Activated CD8-positive, alpha-beta T cell treated with anti-CD3 and anti-CD28 coated beads for 36 hours (primary cell): Measurements from ENCODE around the gene LSM12. TPM values are rescaled to one million over a fixed set of nuclear protein-coding genes. Genes with fewer than 3 reads are reported as not detected.

Source experiments
- ATAC-seq: fragments of 200-7000 bp; cut with Tn5 transposase; one replicate; pipeline ENCODE4 v1.10.0; 2021; ENCODE audit warnings: mild to moderate bottlenecking, moderate library complexity
- CTCF ChIA-PET: fragments of 350-600 bp; sonication (Branson Sonifier 250); formaldehyde crosslinking; loops from one replicate; lab custom pipeline; 2021; ENCODE audit warnings: antibody characterized with exemption; lab: Charles Lee
- POLR2A ChIA-PET: fragments of 350-600 bp; sonication (Branson Sonifier 250); formaldehyde crosslinking; loops from one replicate; lab custom pipeline; 2021; ENCODE audit warnings: antibody characterized with exemption; lab: Charles Lee
- DNase-seq: peaks from one replicate; pipeline ENCODE4 v3.0.0-alpha.2; 2020
- H3K27ac Mint-ChIP-seq: one replicate; pipeline ENCODE4 v1.8.0; 2021; ENCODE audit warnings: mild to moderate bottlenecking, mixed read lengths
- H3K27me3 Mint-ChIP-seq: one replicate; pipeline ENCODE4 v1.8.0; 2021; ENCODE audit warnings: mixed read lengths
- H3K36me3 Mint-ChIP-seq: one replicate; pipeline ENCODE4 v1.8.0; 2021; ENCODE audit warnings: low read depth, mixed read lengths
- H3K4me1 Mint-ChIP-seq: one replicate; pipeline ENCODE4 v1.8.0; 2021; ENCODE audit warnings: low read depth, mixed read lengths
- H3K4me3 Mint-ChIP-seq: one replicate; pipeline ENCODE4 v1.8.0; 2021; ENCODE audit warnings: mild to moderate bottlenecking, moderate library complexity, mixed read lengths
- H3K9me3 Mint-ChIP-seq: one replicate; pipeline ENCODE4 v1.8.0; 2021; ENCODE audit warnings: mixed read lengths
- intact Hi-C: fragments of 100-400 bp; cut with micrococcal nuclease; formaldehyde crosslinking; loops from one replicate; pipeline ENCODE4 v1.10.0; 2022
- total RNA-seq, 2 experiments: library from RNA; stranded (reverse); gene quantifications; one replicate each; pipeline ENCODE4 v1.2.3, GENCODE V29; 2021
- TF ChIP-seq, protein P1 (sequence below): fragments of 200-600 bp; IDR thresholded peaks from one replicate; pipeline ENCODE4 v1.8.0; 2022; ENCODE audit warnings: antibody characterized with exemption, mild to moderate bottlenecking

LSM12 gene
- total RNA-seq, 2 experiments from 2014 or later = 104 to 110 TPM

DNA sequence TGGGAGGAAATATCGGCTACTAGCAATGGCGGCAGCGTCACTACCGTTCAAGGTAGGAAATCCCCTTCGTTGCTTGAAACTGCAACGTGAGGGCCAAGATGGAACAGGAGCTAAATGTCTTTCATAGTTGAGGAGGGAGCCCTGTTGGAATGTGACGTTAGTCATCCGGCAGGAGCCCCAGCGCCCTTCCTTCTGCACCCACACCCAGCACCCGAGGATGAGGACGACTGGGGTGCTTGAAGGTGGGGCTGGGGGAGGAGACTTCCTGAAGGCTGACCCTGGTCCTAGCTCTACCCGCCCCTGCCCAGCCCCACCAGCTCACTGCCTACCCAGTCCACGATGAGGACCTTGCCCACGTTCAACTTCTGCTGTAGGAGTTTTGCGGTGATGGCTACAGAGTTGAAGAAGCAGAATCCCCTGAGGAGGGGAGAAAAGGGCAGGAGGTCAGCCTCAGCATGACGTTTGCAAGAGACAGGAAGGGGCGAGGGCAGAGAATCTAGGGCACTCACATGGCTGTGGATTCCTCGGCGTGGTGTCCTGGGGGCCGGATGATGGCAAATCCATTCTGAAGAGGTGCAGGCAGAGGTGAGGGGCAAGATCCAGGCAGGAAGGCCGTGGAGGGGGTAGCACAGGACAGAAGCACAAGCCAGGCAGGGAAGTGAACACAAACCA, 15.9 kb upstream of the LSM12 start:
- no peaks in the 10 kb centered on the region for H3K9me3 Mint-ChIP-seq
- peaks cover 14% of the 10 kb centered on the region for H3K4me1 Mint-ChIP-seq
- no peak overlapping the region for H3K27ac Mint-ChIP-seq
- ATAC-seq (no peak), DNase-seq (no peak)
- TF ChIP-seq, protein P1, sequence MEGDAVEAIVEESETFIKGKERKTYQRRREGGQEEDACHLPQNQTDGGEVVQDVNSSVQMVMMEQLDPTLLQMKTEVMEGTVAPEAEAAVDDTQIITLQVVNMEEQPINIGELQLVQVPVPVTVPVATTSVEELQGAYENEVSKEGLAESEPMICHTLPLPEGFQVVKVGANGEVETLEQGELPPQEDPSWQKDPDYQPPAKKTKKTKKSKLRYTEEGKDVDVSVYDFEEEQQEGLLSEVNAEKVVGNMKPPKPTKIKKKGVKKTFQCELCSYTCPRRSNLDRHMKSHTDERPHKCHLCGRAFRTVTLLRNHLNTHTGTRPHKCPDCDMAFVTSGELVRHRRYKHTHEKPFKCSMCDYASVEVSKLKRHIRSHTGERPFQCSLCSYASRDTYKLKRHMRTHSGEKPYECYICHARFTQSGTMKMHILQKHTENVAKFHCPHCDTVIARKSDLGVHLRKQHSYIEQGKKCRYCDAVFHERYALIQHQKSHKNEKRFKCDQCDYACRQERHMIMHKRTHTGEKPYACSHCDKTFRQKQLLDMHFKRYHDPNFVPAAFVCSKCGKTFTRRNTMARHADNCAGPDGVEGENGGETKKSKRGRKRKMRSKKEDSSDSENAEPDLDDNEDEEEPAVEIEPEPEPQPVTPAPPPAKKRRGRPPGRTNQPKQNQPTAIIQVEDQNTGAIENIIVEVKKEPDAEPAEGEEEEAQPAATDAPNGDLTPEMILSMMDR = no peak
- no peaks in the 10 kb centered on the region for H3K27me3 Mint-ChIP-seq
- intact Hi-C loops = no loop called here
- POLR2A ChIA-PET = interaction anchor here (1.5 kb wide), 1 partner anchor 13 kb away, joined by 3 read pairs; no protein-coding TSS in a partner anchor
- H3K4me3 Mint-ChIP-seq = no peak overlapping the region
- CTCF ChIA-PET = interaction anchor here (0.6 to 1.9 kb wide), 3 partner anchors 34 to 139 kb away, joined by 3 to 8 read pairs (median 4); no protein-coding TSS in a partner anchor
- H3K36me3 Mint-ChIP-seq = peaks cover 4% of the 10 kb centered on the region

DNA sequence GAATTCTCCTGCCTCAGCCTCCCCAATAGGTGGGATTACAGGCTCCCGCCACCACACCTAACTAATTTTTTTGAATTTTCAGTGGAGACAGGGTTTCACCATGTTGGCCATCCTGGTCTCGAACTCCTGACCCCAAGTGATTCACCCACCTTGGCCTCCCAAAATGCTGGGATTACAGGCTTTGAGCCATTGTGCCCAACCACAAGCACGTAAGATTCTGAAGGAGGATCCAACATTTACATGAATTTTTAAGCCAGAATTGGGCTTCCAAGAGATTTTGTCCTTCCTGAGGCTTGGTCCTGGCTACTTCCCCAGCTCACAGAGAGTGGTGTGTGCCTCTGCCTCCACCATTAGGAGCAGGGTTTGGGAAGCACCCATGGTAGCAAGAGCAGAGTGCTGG, 15.2 kb upstream of the LSM12 start:
- Mint-ChIP-seq H3K27me3 (no peaks in the 10 kb centered on the region), H3K9me3 (no peaks in the 10 kb centered on the region), H3K36me3 (peaks cover 4% of the 10 kb centered on the region), H3K27ac (no peak overlapping the region), H3K4me3 (no peak overlapping the region), H3K4me1 (peaks cover 8% of the 10 kb centered on the region)
- DNase-seq (no peak), ATAC-seq (no peak)
- TF ChIP-seq, protein P1 = no peak
- ChIA-PET POLR2A (interaction anchor here (1.5 kb wide), 1 partner anchor 12 kb away, joined by 3 read pairs; no protein-coding TSS in a partner anchor), CTCF (interaction anchor here (0.6 to 1.7 kb wide), 2 partner anchors 40 to 138 kb away, joined by 3 to 4 read pairs; no protein-coding TSS in a partner anchor)
- intact Hi-C loops = no loop called here

GRCh38 chr17:44079877-44080821, 13.7 kb upstream of the LSM12 start:
- Mint-ChIP-seq H3K36me3 (peaks cover 5% of the 10 kb centered on the region), H3K4me3 (no peak overlapping the region), H3K27ac (no peak overlapping the region), H3K4me1 (no peaks in the 10 kb centered on the region), H3K27me3 (no peaks in the 10 kb centered on the region), H3K9me3 (no peaks in the 10 kb centered on the region)
- ChIA-PET POLR2A (interaction anchor here (2.2 kb wide), 1 partner anchor 8 kb away, joined by 8 read pairs; no protein-coding TSS in a partner anchor), CTCF (interaction anchor here (1.7 kb wide), 1 partner anchor 136 kb away, joined by 4 read pairs; no protein-coding TSS in a partner anchor)
- no peak for ATAC-seq
- DNase-seq = no peak
- TF ChIP-seq, protein P1 = no peak
- intact Hi-C loops = loop anchor here (10.0 kb wide), 1 partner anchor 45 kb away; the partner anchor contains the start of gene HDAC5

GRCh38 chr17:44078412-44078811, 11.9 kb upstream of the LSM12 start:
- ATAC-seq = no peak
- POLR2A ChIA-PET = interaction anchor here (2.2 kb wide), 1 partner anchor 9 kb away, joined by 8 read pairs; no protein-coding TSS in a partner anchor
- TF ChIP-seq, protein P1 = no peak
- DNase-seq = no peak
- Mint-ChIP-seq H3K4me3 (no peak overlapping the region), H3K36me3 (peaks cover 5% of the 10 kb centered on the region), H3K9me3 (no peaks in the 10 kb centered on the region), H3K27ac (no peak overlapping the region), H3K27me3 (no peaks in the 10 kb centered on the region), H3K4me1 (no peaks in the 10 kb centered on the region)
- CTCF ChIA-PET = no interaction called here
- intact Hi-C loops = loop anchor here (10.0 kb wide), 1 partner anchor 46 kb away; the partner anchor contains the start of gene HDAC5
